Right lobe of liver (tissue), 4 donors: ENCODE data around the gene LIG3.

ENCODE experiments used
- CTCF ChIP-seq, 4 donors: fragments of 200-600 bp in 3 of 4; fragments of 450-650 bp in 1 of 4; IDR thresholded peaks; one replicate each; pipeline versions ENCODE4 v1.5.1 to v1.8.0; 2016 to 2022; ENCODE audit warnings: antibody characterized with exemption in 4 of 4, mild to moderate bottlenecking in 2 of 4
- POLR2A ChIP-seq: fragments of 450-650 bp; IDR thresholded peaks from one replicate; pipeline ENCODE4 v1.6.1; 2017; ENCODE audit warnings: antibody characterized with exemption, mild to moderate bottlenecking
- donor health status: DM: no; HTN: no; CAD: no.
- donor health status: DM: no; HTN: no; CAD: no.
- donor health status: DM: no; HTN: yes; CAD: no.

DNA sequence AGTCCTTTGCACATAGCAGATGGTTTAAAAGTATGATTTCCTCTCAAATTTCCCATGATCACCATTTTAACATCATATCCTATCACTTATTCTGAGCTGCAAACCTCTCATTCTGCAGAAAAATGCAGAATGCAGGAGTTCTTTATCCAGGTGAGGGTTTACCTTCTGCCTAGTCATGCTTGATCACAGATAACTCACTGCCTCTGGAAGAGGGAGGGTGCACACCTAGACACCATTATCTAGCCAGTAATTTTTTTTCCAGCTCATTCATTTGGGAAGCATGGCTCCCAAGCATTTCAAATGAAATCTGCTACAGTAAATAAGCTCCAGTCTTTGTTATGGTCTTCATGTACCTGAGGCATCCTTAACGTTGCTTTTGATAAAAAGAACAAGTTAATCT, 45.2 kb downstream of the LIG3 start:
- TF ChIP-seq POLR2A: no peak
- no peak for TF ChIP-seq CTCF (IDR thresholded peaks at IDR 0.05)
